ENCODE measurements around the gene KCNIP1.

KCNIP1 gene

DNA sequence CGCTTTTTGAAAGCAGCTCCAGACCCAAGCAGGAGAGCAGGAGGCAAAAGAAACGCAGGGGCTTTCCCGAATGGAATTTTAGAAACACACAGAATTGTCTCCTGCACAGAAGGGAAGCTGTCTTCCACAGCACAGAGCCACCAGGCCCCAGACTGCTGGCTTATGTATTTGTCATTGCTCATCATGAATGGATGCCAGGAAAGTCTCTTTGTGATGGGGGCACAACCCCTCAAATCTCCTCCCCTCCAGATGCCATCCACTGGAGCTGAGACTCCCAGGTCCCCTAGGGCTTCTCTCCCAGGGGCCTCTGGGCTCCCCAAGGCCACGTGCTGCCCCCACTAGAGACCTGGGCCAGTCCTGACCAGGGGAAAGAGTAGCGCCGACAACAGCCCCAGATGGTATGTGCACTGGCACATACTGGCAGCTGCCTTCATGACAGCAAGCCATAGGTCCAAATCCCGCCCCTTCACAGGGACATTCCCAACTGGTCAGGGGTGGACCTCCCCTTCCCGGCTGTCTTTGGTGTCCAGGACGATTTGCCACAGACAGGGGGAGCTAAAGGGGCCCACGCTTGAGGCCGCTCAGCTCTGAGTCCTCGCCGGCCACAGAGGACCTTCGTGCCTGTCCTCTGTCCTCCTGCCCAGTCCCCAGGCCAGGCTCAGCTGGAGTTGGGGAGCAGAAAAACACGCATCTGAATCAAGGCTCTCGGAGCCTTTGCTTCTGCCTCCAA, 127.8 kb downstream of the KCNIP1 start:
- DNase-seq, result no peak

DNA sequence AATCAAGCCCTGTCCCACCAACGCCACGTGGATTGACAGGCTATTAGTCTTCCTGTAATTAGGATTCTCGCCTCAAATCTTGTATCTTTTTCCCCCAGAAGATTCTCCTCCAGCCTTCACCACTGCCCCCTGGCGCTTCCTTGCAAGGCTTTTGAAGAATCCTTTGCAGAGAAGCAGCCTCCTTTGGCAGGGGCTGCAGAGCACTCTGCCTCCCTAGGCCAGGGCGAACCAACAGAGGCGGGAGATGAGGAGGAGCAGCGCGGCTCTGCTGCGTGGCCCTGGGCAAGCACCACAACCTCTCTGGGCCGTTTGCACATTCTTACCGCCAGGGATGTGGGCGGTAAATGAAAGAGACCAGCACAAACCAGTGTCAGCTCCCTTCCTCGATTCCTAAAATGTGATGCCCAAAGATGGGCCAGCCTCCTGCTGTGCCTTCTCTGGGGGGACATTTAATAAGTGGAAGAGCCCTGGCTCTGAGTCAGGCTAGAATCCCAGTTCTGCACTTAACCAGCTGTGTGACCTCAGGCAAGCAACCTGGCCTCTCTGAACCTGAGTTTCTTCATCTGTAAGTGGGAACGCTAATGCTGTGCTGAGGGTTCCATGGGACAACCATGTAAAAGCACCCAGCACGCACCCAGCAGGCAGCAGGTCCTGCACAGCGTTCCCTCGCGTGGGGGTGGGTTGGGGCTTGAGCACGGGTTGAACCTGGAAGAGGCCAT, 128.6 kb downstream of the KCNIP1 start:
- DNase-seq, result no peak

- no peak for DNase-seq
Measured at GRCh38 chr5:170632985-170633234, 129.1 kb downstream of the KCNIP1 start.

DNA sequence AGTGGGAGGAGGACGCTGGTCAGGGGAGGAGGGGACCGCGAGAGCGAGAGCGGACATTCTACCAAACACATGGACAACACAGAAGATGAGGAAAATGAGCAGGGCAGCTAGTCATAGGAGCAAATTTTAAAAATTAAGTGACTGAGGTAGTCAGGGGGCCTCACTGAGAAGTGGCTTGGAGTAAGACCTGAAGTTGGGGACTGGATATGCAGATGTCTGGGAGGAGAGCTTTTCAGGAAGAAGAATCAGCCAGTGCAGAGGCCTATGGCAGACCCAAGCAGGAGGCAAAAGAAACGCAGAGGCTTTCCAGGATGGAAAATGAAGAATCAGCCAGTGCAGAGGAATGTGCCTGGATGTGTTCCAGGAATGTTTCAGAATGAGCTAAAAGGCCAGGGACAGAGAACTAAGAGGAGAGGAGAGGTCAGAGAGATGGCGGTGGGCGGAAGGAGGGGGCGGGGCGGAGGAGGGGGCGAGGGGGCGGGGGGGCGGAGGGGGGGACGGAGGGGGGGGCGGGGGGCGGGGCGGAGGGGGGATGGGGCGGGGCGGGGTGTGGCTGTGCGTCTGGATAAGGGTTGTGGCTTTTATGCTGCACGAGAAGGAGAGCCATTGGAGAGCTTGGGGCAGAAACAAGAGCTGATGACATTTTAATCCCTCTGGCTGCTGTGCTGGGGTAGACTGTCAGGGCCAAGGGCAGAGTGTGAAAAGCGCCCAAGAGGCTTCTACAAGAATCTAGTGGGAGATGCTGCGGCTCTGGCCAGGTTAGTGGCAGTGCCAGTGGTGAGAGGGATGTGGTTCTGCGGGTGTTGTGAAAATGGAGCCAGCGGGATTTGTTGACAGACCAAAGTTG, 129.6 kb downstream of the KCNIP1 start:
- DNase-seq, result peak; percentile 18

DNA sequence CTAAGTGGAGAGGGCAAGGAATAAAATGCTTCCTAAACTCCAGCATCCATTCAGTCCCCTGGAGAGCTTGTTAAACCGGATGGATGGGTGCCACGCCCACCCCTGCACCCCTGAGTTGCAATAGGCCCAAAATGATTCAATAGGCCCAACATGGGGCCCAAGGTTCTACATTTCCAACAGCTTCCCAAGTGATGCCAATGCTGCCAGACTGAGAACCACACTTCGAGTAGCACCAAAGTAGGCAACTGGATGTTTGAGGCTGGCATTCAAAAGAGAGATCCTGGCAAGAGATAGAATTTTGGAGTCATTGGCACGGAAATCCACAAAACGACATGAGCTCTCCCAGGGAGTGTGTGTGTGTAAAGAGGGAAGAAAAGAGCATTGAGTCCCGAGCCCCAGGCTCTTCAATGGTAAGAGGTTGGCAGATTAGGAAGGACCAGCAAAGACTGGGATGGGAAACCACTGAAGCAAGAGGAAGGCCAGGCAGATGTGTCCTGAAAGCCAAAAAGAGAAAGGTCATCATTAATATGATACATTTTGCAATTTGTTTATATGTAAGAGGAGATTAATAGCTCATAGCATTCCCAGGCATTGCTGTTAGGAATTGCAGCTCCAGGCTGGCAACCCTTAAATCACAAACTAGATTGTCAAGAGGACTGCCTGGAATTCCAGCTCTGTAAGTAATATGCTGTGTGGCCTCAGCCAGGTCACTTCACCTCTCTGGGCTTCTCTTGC, 130.6 kb downstream of the KCNIP1 start:
- DNase-seq, result no peak

DNA sequence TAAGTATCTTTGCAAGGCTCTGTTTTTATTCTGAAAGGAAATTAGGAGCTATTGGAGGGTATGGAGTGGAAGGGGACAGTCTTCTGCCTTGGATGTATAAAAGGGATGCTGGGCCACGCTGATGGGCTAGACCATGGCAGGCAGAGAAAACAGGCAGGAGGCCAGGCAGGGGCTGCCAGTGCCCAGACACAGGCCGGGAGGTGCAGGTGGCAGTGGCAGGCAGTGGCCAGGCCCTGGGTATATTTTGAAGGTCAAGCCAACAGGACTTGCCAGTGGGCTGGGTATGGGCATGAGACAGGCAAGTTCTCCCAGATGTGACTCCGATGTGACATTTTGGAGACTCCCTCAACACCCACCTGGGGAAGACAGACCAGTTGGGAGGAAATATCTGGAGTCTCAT, 131.9 kb downstream of the KCNIP1 start:
- DNase-seq, result no peak

GRCh38 chr5:170636206-170636605, 132.4 kb downstream of the KCNIP1 start:
- no peak for DNase-seq

- no peak for DNase-seq
Measured at GRCh38 chr5:170636801-170637477, 133.1 kb downstream of the KCNIP1 start.

GRCh38 chr5:170638051-170638450, 134.2 kb downstream of the KCNIP1 start:
- DNase-seq, result no peak

DNA sequence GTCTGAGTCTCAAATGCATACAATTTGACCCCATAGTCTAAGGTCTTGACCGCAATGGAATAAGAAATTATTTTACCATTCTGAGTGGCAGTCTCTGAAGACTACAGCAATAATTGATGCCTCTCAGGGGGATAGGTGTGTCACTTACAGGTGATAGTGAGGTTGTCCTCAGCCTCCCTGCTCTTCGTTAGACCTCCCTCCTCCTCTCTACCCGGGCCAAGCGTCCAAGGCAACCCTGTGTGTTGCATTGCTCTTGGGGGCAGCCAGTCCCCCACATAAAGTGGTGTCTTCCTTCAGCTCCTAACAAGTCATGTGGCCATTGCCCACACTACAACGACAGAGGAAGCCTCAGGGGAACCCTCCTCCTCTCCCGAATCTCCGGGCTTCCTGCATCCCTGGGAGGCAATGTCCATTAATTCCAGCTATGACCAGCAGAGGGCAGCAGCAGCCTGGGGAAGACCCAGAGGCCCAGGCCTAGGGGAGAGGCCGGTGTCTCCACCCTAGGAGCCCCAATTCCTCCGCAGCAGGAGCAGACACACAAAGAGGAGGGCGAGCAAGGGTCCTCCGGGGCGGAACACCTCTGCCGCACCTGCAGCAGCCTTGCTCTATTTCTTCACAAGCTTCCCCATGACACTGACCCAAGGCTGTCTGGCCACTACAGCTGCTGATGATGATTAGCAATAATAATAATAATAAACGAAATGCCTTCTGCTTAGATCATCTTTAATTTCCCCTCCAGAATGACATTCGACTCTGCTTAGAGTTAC, 134.8 kb downstream of the KCNIP1 start:
- peak; percentile 8 for DNase-seq

DNA sequence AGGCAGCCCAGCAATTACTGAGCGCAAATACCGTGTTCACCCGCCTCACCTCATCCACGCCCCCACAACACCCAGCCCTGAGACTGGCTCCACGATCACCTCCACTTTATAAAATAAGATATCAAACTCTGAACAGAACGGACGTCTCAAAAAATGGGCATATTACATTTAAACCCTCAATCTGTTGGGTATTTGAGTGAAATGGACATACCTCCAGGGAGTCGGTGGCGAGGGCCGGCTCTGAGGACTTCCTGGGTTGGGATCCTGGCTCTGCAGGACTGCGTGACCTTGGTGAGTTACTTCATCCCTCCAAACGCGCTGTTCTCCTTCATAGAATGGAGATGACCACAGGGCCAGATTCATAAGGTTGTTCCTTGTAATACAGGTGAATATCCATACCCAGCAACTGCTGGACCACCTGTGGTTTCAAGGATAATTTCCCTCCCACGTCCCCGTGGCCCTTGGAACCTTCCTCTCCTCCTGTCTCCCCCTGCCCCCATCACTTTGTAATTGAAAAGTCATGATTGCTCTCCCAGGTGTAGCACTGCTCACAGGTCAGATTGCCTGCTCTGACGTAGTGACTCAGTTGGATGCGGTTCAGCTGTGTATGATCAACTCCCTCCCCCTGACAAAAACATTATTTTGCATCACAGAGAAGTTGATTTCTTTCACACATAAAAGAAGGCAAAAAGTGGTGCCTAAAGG, 135.6 kb downstream of the KCNIP1 start:
- DNase-seq, result no peak

DNA sequence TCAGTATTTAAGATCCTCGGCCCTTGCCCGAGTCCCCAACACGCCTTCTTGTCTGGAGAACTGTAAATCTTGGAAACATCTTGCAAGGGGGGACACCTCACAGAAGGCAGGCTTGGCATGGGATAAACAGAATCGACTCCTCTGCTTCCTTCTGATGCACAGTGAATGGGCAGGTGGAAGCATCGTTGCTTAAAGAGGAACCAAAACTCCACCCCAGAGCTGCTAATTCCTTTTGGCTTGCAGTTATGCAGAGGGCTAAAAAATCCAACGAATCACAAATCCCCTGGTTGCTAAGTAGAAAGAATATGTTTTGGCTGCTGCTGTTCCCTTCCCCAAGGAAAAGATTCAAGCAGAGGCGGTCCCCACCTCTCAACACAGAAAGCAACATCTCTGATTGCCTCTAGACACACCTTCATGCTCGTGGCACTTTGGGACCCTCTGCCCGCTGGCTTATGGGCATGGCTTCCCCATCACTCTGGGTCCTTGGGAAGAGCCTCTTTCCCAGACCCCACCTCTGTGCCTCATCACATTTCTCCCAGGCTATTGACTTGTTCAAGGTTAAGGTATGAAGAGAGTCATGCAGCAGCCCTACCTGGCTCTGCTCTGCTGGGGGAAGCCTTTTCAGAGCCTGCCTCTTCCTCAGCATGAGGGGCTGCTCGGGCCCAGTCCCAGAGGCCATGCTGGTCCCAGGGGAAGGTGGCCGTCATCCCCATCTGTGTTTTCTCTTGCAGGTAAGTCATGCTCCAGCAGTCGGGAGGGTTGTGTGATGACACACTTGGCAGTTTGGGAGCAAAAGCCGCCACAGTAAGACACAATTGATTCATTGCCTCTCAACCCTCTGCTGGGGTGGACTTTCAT, 137.1 kb downstream of the KCNIP1 start:
- no peak for DNase-seq

DNA sequence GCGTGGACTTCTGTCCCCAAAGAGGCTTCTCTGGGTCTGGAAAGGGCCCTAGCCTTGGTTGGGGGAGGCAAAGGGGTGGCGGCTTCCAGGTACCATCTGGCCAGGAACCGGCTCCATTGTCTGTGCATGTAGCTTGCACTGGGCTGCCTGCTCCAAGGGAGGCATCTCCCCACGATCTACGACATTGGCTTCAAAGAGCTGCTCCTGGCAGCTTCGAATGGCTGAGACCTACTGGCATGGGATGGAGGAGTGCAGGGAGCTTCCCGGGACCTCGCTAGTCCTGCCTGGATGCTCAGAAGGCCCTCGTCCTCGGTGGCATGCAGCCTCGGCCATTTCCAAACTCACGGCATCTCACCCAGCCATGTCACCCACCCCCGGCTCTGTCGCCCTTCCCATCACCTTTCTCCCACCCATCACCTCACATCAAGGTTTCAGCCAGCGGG, 137.8 kb downstream of the KCNIP1 start:
- no peak for DNase-seq

DNA sequence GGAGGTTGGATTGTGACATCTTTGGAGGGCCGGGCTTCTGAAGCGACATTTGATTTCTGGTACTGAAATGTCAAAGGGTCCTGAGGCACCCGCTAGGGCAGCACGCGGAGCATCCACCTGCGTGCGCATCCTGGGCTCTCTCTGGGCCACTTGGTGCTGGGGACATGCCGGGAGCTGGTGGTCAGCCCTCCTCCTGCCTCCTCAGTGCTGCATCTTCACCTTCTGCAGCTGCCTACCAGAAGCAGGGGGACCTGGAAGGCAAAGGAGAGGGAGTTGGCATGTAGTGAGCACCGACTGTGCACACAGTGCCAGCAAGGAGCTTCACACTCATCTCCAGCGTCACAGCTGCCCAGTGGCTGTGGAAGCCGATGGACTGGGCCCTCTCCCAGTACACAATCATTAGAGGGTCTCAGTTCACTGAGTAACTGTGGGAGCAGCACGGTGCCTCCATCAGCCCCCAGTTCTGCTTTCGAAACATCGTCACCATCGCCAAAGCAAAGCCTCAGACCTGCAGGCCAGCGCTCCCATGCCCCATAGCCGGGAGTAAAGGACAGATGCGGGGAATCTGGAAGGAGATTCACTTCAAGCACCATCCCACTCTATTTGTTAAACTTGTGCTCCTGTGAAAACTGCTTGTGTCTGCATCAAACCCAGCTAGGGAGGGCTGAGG, 138.4 kb downstream of the KCNIP1 start:
- no peak for DNase-seq

DNA sequence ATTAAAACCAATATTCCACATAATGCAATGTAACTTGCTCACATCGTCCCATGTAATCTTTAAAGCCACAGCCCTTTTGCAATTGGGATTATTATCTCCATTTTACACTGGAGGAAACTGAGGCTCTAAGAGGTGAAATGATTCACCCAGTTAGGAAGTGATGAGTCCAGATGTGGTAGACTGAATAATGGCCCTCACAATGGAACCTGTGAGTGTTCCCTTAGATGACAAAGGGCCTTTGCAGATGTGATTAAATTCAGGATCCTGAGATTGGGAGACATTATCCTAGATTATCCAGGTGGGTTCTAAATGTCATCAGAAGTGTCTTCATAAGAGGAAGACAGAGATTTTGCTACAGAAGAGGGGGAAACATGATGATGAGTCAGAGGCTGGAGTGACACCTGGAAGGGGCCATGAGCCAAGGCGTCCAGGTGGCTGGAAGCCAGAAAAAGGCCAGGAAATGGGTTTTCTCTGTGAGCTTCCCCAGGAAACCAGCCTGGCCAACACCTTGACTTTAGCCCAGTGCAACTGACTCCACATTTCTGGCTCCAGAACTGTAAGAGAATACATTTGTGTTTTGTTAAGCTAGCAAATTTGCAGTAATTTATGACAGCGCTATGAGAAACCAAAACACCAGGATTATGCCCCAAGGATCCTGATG, 139.1 kb downstream of the KCNIP1 start:
- no peak for DNase-seq

GRCh38 chr5:170643591-170643990, 139.8 kb downstream of the KCNIP1 start:
- no peak for DNase-seq

DNA sequence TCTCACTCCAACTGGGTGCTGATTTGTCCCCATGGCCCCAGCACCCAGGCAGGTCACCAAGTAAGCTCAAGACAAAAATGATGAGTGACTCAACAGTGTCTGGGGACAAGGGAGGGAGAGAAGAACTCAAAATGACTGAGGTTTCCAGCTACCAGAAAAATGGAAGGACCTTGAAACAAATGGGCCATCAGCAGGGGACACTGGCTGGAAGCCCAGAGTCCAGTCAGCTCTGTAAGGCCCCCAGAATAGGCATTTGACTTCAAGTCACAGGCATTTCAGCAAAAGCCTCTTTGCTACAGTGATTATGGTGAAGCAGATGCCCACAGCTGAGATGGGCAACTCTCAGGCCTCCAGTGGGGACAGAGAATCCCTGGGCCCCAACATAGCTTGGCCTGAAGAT, 140.7 kb downstream of the KCNIP1 start:
- DNase-seq, result no peak

DNA sequence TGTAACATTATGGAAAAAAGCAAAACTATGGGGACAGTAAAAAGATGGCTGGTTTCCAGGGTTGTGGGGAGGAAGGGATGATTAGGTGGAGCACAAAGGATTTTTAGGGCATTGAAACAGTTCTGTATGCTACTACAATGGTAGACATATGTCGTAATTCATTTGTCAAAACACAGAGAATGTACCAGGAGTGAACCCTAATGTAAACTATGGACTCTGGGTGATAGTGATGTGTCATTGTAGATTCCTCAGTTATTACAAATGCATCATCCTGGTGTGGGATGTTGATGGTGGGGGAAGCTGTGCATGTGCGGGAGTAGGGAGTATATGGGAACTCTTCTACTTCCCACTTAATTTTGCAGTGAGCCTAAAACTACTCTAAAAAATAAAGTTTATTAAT, 144.7 kb downstream of the KCNIP1 start:
- no peak for DNase-seq

GRCh38 chr5:170650850-170651249, 147.0 kb downstream of the KCNIP1 start:
- DNase-seq, result no peak

Measured in NCI-H146 (cell line).